Upper lobe of left lung (tissue), 6 donors: ENCODE results near the gene LRPAP1. TPM values are rescaled to one million over a fixed set of nuclear protein-coding genes. Genes with fewer than 3 reads are reported as not detected.

Experiments
- ATAC-seq, 2 donors: fragments of 200-7000 bp; cut with Tn5 transposase; one replicate each; pipeline ENCODE4 v1.9.1; 2022; ENCODE audit warnings: mild to moderate bottlenecking in 2 of 2, moderate library complexity in 2 of 2; ENCODE audit not compliant: low FRiP score in 2 of 2
- DNase-seq, 2 donors: peaks; one replicate each; pipeline ENCODE4 v3.0.0-alpha.2; 2019 to 2020
- H3K27ac ChIP-seq, 4 donors: fragments of 200-600 bp; sonication (generic); one replicate each; pipeline ENCODE4 v1.5.1; 2016 to 2019
- H3K27me3 ChIP-seq, 4 donors: fragments of 200-600 bp; sonication (generic); one replicate each; pipeline ENCODE4 v1.5.1; 2017 to 2019
- H3K36me3 ChIP-seq, 4 donors: fragments of 200-600 bp; sonication (generic); one replicate each; pipeline ENCODE4 v1.5.1; 2016 to 2019
- H3K4me1 ChIP-seq, 4 donors: fragments of 200-600 bp; sonication (generic); one replicate each; pipeline ENCODE4 v1.5.1; 2018 to 2019
- H3K4me3 ChIP-seq, 4 donors: fragments of 200-600 bp; sonication (generic); one replicate each; pipeline ENCODE4 v1.5.1; 2017 to 2019; ENCODE audit warnings: mild to moderate bottlenecking in 2 of 4, moderate library complexity in 1 of 4
- H3K9me3 ChIP-seq, 4 donors: fragments of 200-600 bp; sonication (generic); one replicate each; pipeline ENCODE4 v1.5.1; 2018 to 2019
- CTCF ChIP-seq, 6 experiments: fragments of 450-650 bp in 4 of 6; fragments of 200-600 bp in 2 of 6; sonication (generic) in 2 of 6; IDR thresholded peaks; one replicate each; pipeline ENCODE4 v1.5.1; 2016 to 2019; ENCODE audit warnings: antibody characterized with exemption in 6 of 6
- EP300 ChIP-seq, 4 donors: sonication (generic); formaldehyde crosslinking; IDR thresholded peaks; one replicate each; pipeline ENCODE4 v1.5.1; 2017; ENCODE audit warnings: antibody characterized with exemption in 4 of 4, control low read depth in 2 of 4
- POLR2A ChIP-seq, 4 donors: fragments of 450-650 bp; IDR thresholded peaks; one replicate each; pipeline ENCODE4 v1.5.1; 2016 to 2017; ENCODE audit warnings: antibody characterized with exemption in 4 of 4, mild to moderate bottlenecking in 2 of 4
- POLR2AphosphoS5 ChIP-seq, 2 donors: sonication (generic); formaldehyde crosslinking; IDR thresholded peaks; one replicate each; pipeline ENCODE4 v1.5.1; 2017; ENCODE audit warnings: antibody characterized with exemption in 2 of 2
- WGBS, 2 donors: methylation state at CpG; one replicate each; pipeline ENCODE4 v1.1.5; 2017 to 2018; 5-methylcytosine and 5-hydroxymethylcytosine counted together
- total RNA-seq, 6 donors: library from RNA; depleted of rRNA in 4 of 6; stranded (reverse); fragments of >200 nt in 4 of 6; gene quantifications; one replicate each; pipeline versions ENCODE4 v1.1.0 to v1.2.1, GENCODE V29; 2016 to 2021
- donor health status: DM: no; HTN: no; CAD: no; lungs with moderate emphysema.
- donor health status: DM: no; HTN: yes; CAD: no; lungs with severe emphysema.

Gene LRPAP1
- total RNA-seq, 6 donors from 2014 or later, result 98.5 to 267 (median 251) TPM

DNA sequence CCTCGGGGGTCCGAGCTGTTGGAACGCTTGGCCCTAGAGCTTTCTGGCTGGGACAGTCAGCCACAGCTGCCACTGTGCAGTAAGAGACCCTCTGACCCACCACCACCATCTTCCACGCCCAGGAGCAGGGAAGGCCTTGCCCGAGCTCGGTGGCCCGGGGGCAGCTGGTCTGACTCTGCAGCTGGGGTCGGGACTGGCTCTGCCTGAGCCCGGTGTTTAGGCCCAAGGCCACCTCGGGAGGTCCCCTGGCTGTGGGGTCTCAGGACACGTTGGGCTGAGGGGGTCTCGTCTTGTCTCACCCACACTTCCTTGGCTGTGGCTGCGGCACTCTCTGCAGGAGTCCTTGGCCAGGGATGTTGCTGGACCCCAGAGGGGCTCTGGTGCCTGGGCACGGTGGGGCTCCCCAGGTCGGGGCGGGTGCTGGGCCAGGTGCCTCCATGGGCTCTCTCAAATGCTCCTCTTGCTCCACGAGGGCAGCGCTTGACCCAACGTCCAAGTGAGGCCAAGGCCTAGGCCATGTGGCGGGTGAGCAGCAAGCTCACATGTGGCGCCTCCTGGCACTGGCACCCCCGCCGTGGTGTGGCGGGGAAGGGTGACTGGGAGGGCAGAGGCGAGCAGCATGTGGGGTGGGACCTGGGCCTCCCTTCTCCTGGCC lies 46.2 kb downstream of the LRPAP1 start:
- H3K36me3 ChIP-seq, result no peaks in the 10 kb centered on the region
- peaks cover 10 to 19% (median 16%) of the 10 kb centered on the region in 4 donors for H3K4me1 ChIP-seq
- ATAC-seq (no peak), DNase-seq (peak in 1 of 2 donors; percentile 81)
- TF ChIP-seq POLR2A (IDR thresholded peaks at IDR 0.05) (no peak), CTCF (IDR thresholded peaks at IDR 0.05) (no peak), POLR2AphosphoS5 (IDR thresholded peaks at IDR 0.05) (no peak)
- no peak overlapping the region for H3K27ac ChIP-seq
- 79 to 92% methylated on average over 9 to 24 of the region's 25 CpGs for WGBS, 2 donors
- H3K4me3 ChIP-seq, result no peak overlapping the region
- peaks cover 0 to 9% (median 8%) of the 10 kb centered on the region in 4 donors for H3K27me3 ChIP-seq
- no peaks in the 10 kb centered on the region for H3K9me3 ChIP-seq

DNA sequence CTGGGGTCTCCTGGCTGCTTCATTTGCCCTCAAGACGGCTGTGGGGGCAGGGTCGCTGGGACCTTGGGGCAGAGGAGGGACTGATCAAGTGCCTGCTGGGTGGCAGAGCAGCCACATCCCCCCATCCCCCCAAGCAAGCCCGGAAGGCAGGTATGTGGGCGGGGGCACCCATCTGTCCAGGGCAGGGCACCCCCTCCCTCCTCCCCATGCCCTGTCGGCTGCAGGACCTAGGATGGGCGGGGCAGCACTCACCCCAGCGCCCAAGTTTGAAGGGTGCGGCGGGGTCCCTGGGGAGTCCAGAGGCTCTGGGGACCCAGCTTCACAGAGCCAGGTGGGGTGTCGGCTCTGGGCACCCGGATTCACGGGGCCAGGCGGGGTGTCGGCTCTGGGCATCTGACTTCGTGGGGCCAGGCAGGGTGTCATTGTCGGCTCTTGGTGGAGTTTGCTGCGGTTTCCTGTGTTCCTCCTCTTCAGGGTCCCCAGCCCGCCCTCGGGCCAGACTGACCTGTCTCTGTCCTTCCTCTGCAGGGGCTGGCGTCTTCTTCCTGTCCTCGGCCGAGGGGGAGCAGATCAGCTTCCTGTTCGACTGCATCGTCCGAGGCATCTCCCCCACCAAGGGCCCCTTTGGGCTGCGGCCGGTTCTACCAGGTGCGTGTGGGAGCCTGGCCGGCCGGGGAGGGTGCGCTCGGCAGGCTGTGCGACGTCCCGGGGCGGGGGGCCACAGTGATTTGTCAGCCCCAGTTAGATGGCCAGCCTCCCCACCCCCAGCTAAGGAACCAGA lies 47.0 kb downstream of the LRPAP1 start:
- peak in 1 of 2 donors; percentile 83 for DNase-seq
- ATAC-seq, result peak in 1 of 2 donors; percentile 5
- Histone ChIP-seq H3K27me3 (peaks cover 0 to 9% (median 8%) of the 10 kb centered on the region in 4 donors), H3K27ac (peak overlapping the region in 1 of 4 donors; percentile 11), H3K4me1 (peaks cover 13 to 25% (median 20%) of the 10 kb centered on the region in 4 donors), H3K9me3 (no peaks in the 10 kb centered on the region), H3K4me3 (peak overlapping the region in 1 of 4 donors; percentile 10), H3K36me3 (no peaks in the 10 kb centered on the region)
- 20% methylated on average over 33 of the region's 36 CpGs; no CpG with 5 or more reads in 1 of the 2 donors for WGBS, 2 donors
- no peak for TF ChIP-seq CTCF (IDR thresholded peaks at IDR 0.05)
- no peak for TF ChIP-seq EP300 (IDR thresholded peaks at IDR 0.05)

DNA sequence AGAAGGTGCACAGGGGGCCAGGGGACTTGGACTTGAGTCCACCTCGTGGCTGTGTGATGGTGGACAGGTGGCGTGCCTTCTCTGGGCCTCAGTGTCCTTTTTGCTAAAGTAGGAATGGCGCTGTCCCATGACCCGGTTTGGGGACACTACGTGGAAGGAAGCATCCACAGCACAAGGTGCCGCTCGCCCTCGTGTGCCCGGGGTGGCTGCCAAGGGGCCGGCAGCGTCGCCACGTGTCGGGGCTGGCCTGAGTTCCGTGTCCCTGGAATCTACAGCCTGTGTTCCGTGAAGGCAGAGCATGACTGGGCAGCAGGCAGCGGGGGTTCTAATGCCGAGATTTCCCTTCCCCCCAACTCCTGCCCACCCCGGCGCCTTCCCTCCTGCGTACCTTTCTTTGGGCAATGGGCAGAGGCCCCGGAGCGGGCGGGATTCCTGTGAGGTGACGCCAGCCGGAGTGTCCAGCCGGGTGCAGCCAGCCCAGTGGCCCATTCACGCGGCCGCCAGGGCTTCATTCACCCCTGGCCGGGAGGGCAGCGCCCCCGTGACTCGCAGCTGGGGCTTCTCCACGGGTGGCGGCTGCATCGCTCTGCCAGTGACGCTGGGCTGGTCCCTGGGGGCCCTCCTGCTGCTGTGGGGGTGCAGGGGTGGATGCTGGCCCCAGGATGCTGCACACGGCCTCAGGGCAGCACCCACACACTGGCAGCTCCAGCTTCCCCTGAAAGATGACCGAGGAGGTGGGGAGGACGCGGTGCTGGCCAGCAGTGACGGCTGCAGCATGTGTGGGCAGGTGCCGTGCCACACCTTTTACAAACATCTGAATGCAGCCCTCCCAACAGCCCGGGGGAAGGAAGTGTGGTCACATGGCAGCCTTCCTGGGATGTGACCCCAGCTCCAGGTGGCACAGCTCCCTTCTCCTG lies 47.9 kb downstream of the LRPAP1 start:
- WGBS, 2 donors, result 6 to 52% methylated on average over 3 to 45 of the region's 45 CpGs
- ATAC-seq, result no peak
- peak overlapping the region in 1 of 4 donors; percentile 11 for H3K27ac ChIP-seq

More for the DNA sequence above, 47.9 kb downstream of the LRPAP1 start:
- TF ChIP-seq POLR2A (IDR thresholded peaks at IDR 0.05), result no peak
- no peak for TF ChIP-seq POLR2AphosphoS5 (IDR thresholded peaks at IDR 0.05)
- no peak for TF ChIP-seq EP300 (IDR thresholded peaks at IDR 0.05)
- TF ChIP-seq CTCF (IDR thresholded peaks at IDR 0.05), result no peak
- Histone ChIP-seq H3K9me3 (no peaks in the 10 kb centered on the region), H3K4me3 (peak overlapping the region in 1 of 4 donors; percentile 10), H3K4me1 (peaks cover 13 to 25% (median 20%) of the 10 kb centered on the region in 4 donors), H3K36me3 (no peaks in the 10 kb centered on the region), H3K27me3 (peaks cover 0 to 9% (median 8%) of the 10 kb centered on the region in 4 donors)
- DNase-seq, result peak in 1 of 2 donors; percentile 88
